ENCODE measurements around the gene SCO2.
A peak's percentile ranks its signal among the peaks of the same experiment; 100 is the strongest.

The SCO2 gene

GRCh38 chr22:50525104-50525857 lies at the start of gene SCO2 (continued):
- TF ChIP-seq ZBTB49 (tag by site-specific recombination; IDR thresholded peaks at IDR 0.05; ENCODE audit: low read depth) (no peak), HIC1 (tag by site-specific recombination; IDR thresholded peaks at IDR 0.05) (peak; percentile 65), ZNF514 (tag by site-specific recombination; IDR thresholded peaks at IDR 0.05) (no peak), ZNF639 (tag by site-specific recombination; IDR thresholded peaks at IDR 0.05) (no peak; the same call in 1 of the 2 replicates), KLF9 (tag by site-specific recombination; IDR thresholded peaks at IDR 0.05; ENCODE audit: low read depth) (peak; percentile 51; the same call in 1 of the 2 replicates), KLF16 (tag by site-specific recombination; IDR thresholded peaks at IDR 0.05) (peak; percentile 36; the same call in 1 of the 2 replicates), OVOL3 (tag by site-specific recombination; IDR thresholded peaks at IDR 0.05) (peak; percentile 47; the same call in 1 of the 2 replicates), SCRT2 (tag by site-specific recombination; IDR thresholded peaks at IDR 0.05) (no peak), ZNF791 (tag by site-specific recombination; IDR thresholded peaks at IDR 0.05) (no peak), ZNF560 (tag by site-specific recombination; IDR thresholded peaks at IDR 0.05; ENCODE audit: borderline replicate concordance) (no peak), ZNF26 (tag by site-specific recombination; IDR thresholded peaks at IDR 0.05) (no peak), ZNF239 (tag by site-specific recombination; IDR thresholded peaks at IDR 0.05) (no peak), PRDM2 (tag by site-specific recombination; IDR thresholded peaks at IDR 0.05; ENCODE audit: borderline replicate concordance) (no peak), ZNF155 (tag by site-specific recombination; IDR thresholded peaks at IDR 0.05) (no peak), ZNF341 (tag by site-specific recombination; IDR thresholded peaks at IDR 0.05; ENCODE audit: low read depth) (no peak), ZNF704 (tag by site-specific recombination; IDR thresholded peaks at IDR 0.05) (no peak), CTCF (tag by site-specific recombination; IDR thresholded peaks at IDR 0.05) (peak; percentile 17; the same call in 1 of the 2 replicates), PRDM4 (tag by site-specific recombination; IDR thresholded peaks at IDR 0.05) (no peak), FEZF1 (tag by site-specific recombination; IDR thresholded peaks at IDR 0.05) (no peak)
